ENCODE data around the gene GLG1. TPM values are rescaled to one million over a fixed set of nuclear protein-coding genes. Genes with fewer than 3 reads are reported as not detected.

The GLG1 gene
- total and polyA plus RNA-seq, 9 donors, result 84.4 to 144 (median 123) TPM

- no peak overlapping the region for H3K27ac ChIP-seq (ENCODE audit: low read length)
- 100% methylated on average over 1 of the region's 1 CpG for WGBS (ENCODE audit: insufficient coverage)
Measured at GRCh38 chr16:74617206-74617788, 10.4 kb upstream of the GLG1 start.

GRCh38 chr16:74611721-74612120, 4.8 kb upstream of the GLG1 start:
- Histone ChIP-seq H3K27ac (ENCODE audit: low read length) (no peak overlapping the region), H3K4me3 (ENCODE audit: low read length) (no peak overlapping the region), H3K9me3 (replicated peaks; ENCODE audit: control insufficient read depth, low read depth, low read length) (no peaks in the 10 kb centered on the region), H3K4me1 (ENCODE audit: control insufficient read depth, insufficient read depth, low read length) (peaks cover 14% of the 10 kb centered on the region), H3K36me3 (ENCODE audit: control insufficient read depth, insufficient read depth, low read length) (no peaks in the 10 kb centered on the region), H3K27me3 (ENCODE audit: control insufficient read depth, insufficient read depth, low read length) (no peaks in the 10 kb centered on the region)
- DNase-seq, result no peak
- WGBS (ENCODE audit: insufficient coverage), result no CpG with 5 or more reads among the region's 1 CpG

More at GRCh38 chr16:74617206-74617788, 10.4 kb upstream of the GLG1 start:
- Histone ChIP-seq H3K27me3 (ENCODE audit: control insufficient read depth, insufficient read depth, low read length) (no peaks in the 10 kb centered on the region), H3K9me3 (replicated peaks; ENCODE audit: control insufficient read depth, low read depth, low read length) (no peaks in the 10 kb centered on the region), H3K4me3 (ENCODE audit: low read length) (no peak overlapping the region), H3K36me3 (ENCODE audit: control insufficient read depth, insufficient read depth, low read length) (peaks cover 15% of the 10 kb centered on the region), H3K4me1 (ENCODE audit: control insufficient read depth, insufficient read depth, low read length) (peaks cover 3% of the 10 kb centered on the region)
- no peak for DNase-seq

GRCh38 chr16:74608944-74609343, 2.0 kb upstream of the GLG1 start:
- H3K27ac ChIP-seq (ENCODE audit: low read length), result no peak overlapping the region

GRCh38 chr16:74608381-74608780, 1.5 kb upstream of the GLG1 start:
- 77% methylated on average over 2 of the region's 6 CpGs for WGBS (ENCODE audit: insufficient coverage)
- DNase-seq, result no peak
- Histone ChIP-seq H3K9me3 (replicated peaks; ENCODE audit: control insufficient read depth, low read depth, low read length) (no peaks in the 10 kb centered on the region), H3K27ac (ENCODE audit: low read length) (peak overlapping the region; percentile 99), H3K4me3 (ENCODE audit: low read length) (no peak overlapping the region), H3K36me3 (ENCODE audit: control insufficient read depth, insufficient read depth, low read length) (no peaks in the 10 kb centered on the region), H3K4me1 (ENCODE audit: control insufficient read depth, insufficient read depth, low read length) (peaks cover 16% of the 10 kb centered on the region), H3K27me3 (ENCODE audit: control insufficient read depth, insufficient read depth, low read length) (no peaks in the 10 kb centered on the region)

More at GRCh38 chr16:74608944-74609343, 2.0 kb upstream of the GLG1 start:
- Histone ChIP-seq H3K9me3 (replicated peaks; ENCODE audit: control insufficient read depth, low read depth, low read length) (no peaks in the 10 kb centered on the region), H3K4me3 (ENCODE audit: low read length) (no peak overlapping the region), H3K36me3 (ENCODE audit: control insufficient read depth, insufficient read depth, low read length) (no peaks in the 10 kb centered on the region), H3K27me3 (ENCODE audit: control insufficient read depth, insufficient read depth, low read length) (no peaks in the 10 kb centered on the region), H3K4me1 (ENCODE audit: control insufficient read depth, insufficient read depth, low read length) (peaks cover 17% of the 10 kb centered on the region)
- no peak for DNase-seq
- WGBS (ENCODE audit: insufficient coverage), result 61% methylated on average over 5 of the region's 6 CpGs

GRCh38 chr16:74607962-74608356, 1.0 kb upstream of the GLG1 start:
- Histone ChIP-seq H3K36me3 (ENCODE audit: control insufficient read depth, insufficient read depth, low read length) (no peaks in the 10 kb centered on the region), H3K4me3 (ENCODE audit: low read length) (no peak overlapping the region), H3K27ac (ENCODE audit: low read length) (peak overlapping the region; percentile 99), H3K9me3 (replicated peaks; ENCODE audit: control insufficient read depth, low read depth, low read length) (no peaks in the 10 kb centered on the region), H3K27me3 (ENCODE audit: control insufficient read depth, insufficient read depth, low read length) (no peaks in the 10 kb centered on the region), H3K4me1 (ENCODE audit: control insufficient read depth, insufficient read depth, low read length) (peaks cover 16% of the 10 kb centered on the region)
- no CpG with 5 or more reads among the region's 6 CpGs for WGBS (ENCODE audit: insufficient coverage)
- peak; percentile 66 for DNase-seq

- peaks cover 16% of the 10 kb centered on the region for H3K4me1 ChIP-seq (ENCODE audit: control insufficient read depth, insufficient read depth, low read length)
Measured at GRCh38 chr16:74607310-74607961, 522 bp upstream of the GLG1 start.

GRCh38 chr16:74605746-74606520, 981 bp downstream of the GLG1 start:
- H3K27me3 ChIP-seq (ENCODE audit: control insufficient read depth, insufficient read depth, low read length), result no peaks in the 10 kb centered on the region
- DNase-seq, result no peak

More at GRCh38 chr16:74607310-74607961, 522 bp upstream of the GLG1 start:
- H3K27me3 ChIP-seq (ENCODE audit: control insufficient read depth, insufficient read depth, low read length), result no peaks in the 10 kb centered on the region
- H3K27ac ChIP-seq (ENCODE audit: low read length), result peak overlapping the region; percentile 99
- H3K9me3 ChIP-seq (replicated peaks; ENCODE audit: control insufficient read depth, low read depth, low read length), result no peaks in the 10 kb centered on the region
- H3K36me3 ChIP-seq (ENCODE audit: control insufficient read depth, insufficient read depth, low read length), result no peaks in the 10 kb centered on the region
- WGBS (ENCODE audit: insufficient coverage), result 9% methylated on average over 4 of the region's 14 CpGs
- H3K4me3 ChIP-seq (ENCODE audit: low read length), result peak overlapping the region; percentile 99
- no peak for DNase-seq

GRCh38 chr16:74605332-74605731, 1.6 kb downstream of the GLG1 start:
- Histone ChIP-seq H3K27ac (ENCODE audit: low read length) (peak overlapping the region; percentile 29), H3K9me3 (replicated peaks; ENCODE audit: control insufficient read depth, low read depth, low read length) (no peaks in the 10 kb centered on the region), H3K27me3 (ENCODE audit: control insufficient read depth, insufficient read depth, low read length) (no peaks in the 10 kb centered on the region), H3K4me3 (ENCODE audit: low read length) (peak overlapping the region; percentile 99), H3K36me3 (ENCODE audit: control insufficient read depth, insufficient read depth, low read length) (no peaks in the 10 kb centered on the region), H3K4me1 (ENCODE audit: control insufficient read depth, insufficient read depth, low read length) (peaks cover 16% of the 10 kb centered on the region)
- DNase-seq, result no peak
- WGBS (ENCODE audit: insufficient coverage), result no CpG with 5 or more reads among the region's 6 CpGs

More at GRCh38 chr16:74605746-74606520, 981 bp downstream of the GLG1 start:
- WGBS (ENCODE audit: insufficient coverage), result 3% methylated on average over 10 of the region's 17 CpGs
- H3K9me3 ChIP-seq (replicated peaks; ENCODE audit: control insufficient read depth, low read depth, low read length), result no peaks in the 10 kb centered on the region
- H3K4me1 ChIP-seq (ENCODE audit: control insufficient read depth, insufficient read depth, low read length), result peaks cover 16% of the 10 kb centered on the region
- peak overlapping the region; percentile 99 for H3K4me3 ChIP-seq (ENCODE audit: low read length)
- peak overlapping the region; percentile 99 for H3K27ac ChIP-seq (ENCODE audit: low read length)
- no peaks in the 10 kb centered on the region for H3K36me3 ChIP-seq (ENCODE audit: control insufficient read depth, insufficient read depth, low read length)

GRCh38 chr16:74603848-74604247, 3.1 kb downstream of the GLG1 start:
- Histone ChIP-seq H3K9me3 (replicated peaks; ENCODE audit: control insufficient read depth, low read depth, low read length) (no peaks in the 10 kb centered on the region), H3K27ac (ENCODE audit: low read length) (no peak overlapping the region), H3K4me1 (ENCODE audit: control insufficient read depth, insufficient read depth, low read length) (peaks cover 16% of the 10 kb centered on the region), H3K27me3 (ENCODE audit: control insufficient read depth, insufficient read depth, low read length) (no peaks in the 10 kb centered on the region), H3K36me3 (ENCODE audit: control insufficient read depth, insufficient read depth, low read length) (no peaks in the 10 kb centered on the region), H3K4me3 (ENCODE audit: low read length) (no peak overlapping the region)
- DNase-seq, result no peak
- WGBS (ENCODE audit: insufficient coverage), result 69% methylated on average over 1 of the region's 4 CpGs

Measured in muscle of leg (tissue), 11 donors.